Stomach (tissue), 9 donors: ENCODE data around the gene SRP19. TPM values are rescaled to one million over a fixed set of nuclear protein-coding genes. Genes with fewer than 3 reads are reported as not detected.

ENCODE experiments used
- DNase-seq, 2 donors: peaks; one replicate each; pipeline versions ENCODE4 v3.0.0 to v3.0.0-alpha.2; 2013 to 2019
- H3K27ac ChIP-seq, 5 donors: fragments of 200-600 bp in 4 of 5; sonication (generic) in 4 of 5; one replicate each; pipeline ENCODE4 v1.5.1; 2013 to 2019; ENCODE audit warnings: mild to moderate bottlenecking in 1 of 5, moderate library complexity in 1 of 5
- H3K27me3 ChIP-seq, 3 donors: fragments of 200-600 bp; sonication (generic); one replicate each; pipeline ENCODE4 v1.5.1; 2017 to 2019; ENCODE audit warnings: mixed run types in 1 of 3
- H3K36me3 ChIP-seq, 4 donors: fragments of 200-600 bp; sonication (generic); 1 replicate in 3 of 4; 2 replicates in 1 of 4; pipeline ENCODE4 v1.5.1; 2016 to 2019
- H3K4me1 ChIP-seq, 4 donors: fragments of 200-600 bp; sonication (generic); one replicate each; pipeline ENCODE4 v1.5.1; 2016 to 2019
- H3K4me3 ChIP-seq, 4 donors: fragments of 200-600 bp; sonication (generic) in 3 of 4; one replicate each; pipeline ENCODE4 v1.5.1; 2016 to 2019; ENCODE audit warnings: mild to moderate bottlenecking in 1 of 4
- H3K9me3 ChIP-seq, 4 donors: fragments of 200-600 bp; sonication (generic); one replicate each; pipeline ENCODE4 v1.5.1; 2016 to 2019
- EP300 ChIP-seq: sonication (generic); formaldehyde crosslinking; IDR thresholded peaks from one replicate; pipeline ENCODE4 v1.6.1; 2017; ENCODE audit warnings: antibody characterized with exemption
- POLR2A ChIP-seq, 4 donors: fragments of 450-650 bp; IDR thresholded peaks; one replicate each; pipeline ENCODE4 v1.6.1; 2016; ENCODE audit warnings: antibody characterized with exemption in 4 of 4, control low read depth in 2 of 4, mild to moderate bottlenecking in 1 of 4, moderate library complexity in 1 of 4
- POLR2AphosphoS5 ChIP-seq, 3 donors: sonication (generic); formaldehyde crosslinking; IDR thresholded peaks; one replicate each; pipeline ENCODE4 v1.6.1; 2016; ENCODE audit warnings: antibody characterized with exemption in 3 of 3
- WGBS, 5 donors: extraction: QIAGEN DNeasy Blood & Tissue Kit in 3 of 5; methylation state at CpG; one replicate each; pipeline versions ENCODE4 v1.1.5 to v1.1.7; 2013 to 2018; 5-methylcytosine and 5-hydroxymethylcytosine counted together
- intact Hi-C: fragments of 100-400 bp; cut with DNase I; formaldehyde crosslinking; loops from one replicate; pipeline ENCODE4 v1.15.1; 2023; ENCODE audit warnings: low total_unique reads
- polyA plus RNA-seq, 3 donors: library from polyadenylated mRNA; stranded (reverse); fragments of 200-250 nt; gene quantifications; one replicate each; pipeline ENCODE4 v1.2.3, GENCODE V29; 2013
- total RNA-seq, 5 donors: library from RNA; depleted of rRNA; stranded (reverse); fragments of >200 nt; gene quantifications; one replicate each; pipeline versions ENCODE4 v1.1.0 to v1.2.3, GENCODE V29; 2014 to 2016
- TF ChIP-seq, protein P1 (sequence below), 7 experiments: fragments of 450-650 bp in 4 of 7; fragments of 200-600 bp in 3 of 7; sonication (generic) in 3 of 7; IDR thresholded peaks; one replicate each; pipeline ENCODE4 v1.5.1; 2016 to 2019; ENCODE audit warnings: antibody characterized with exemption in 7 of 7, control low read depth in 2 of 7, mild to moderate bottlenecking in 1 of 7
- donor health status: healthy with polysubstance abuse.
- donor health status: Bipolar disorder and iron deficiency.
- donor health status: healthy.

Gene SRP19
- total and polyA plus RNA-seq, 8 donors = 3.2 to 99.3 (median 56.4) TPM

DNA sequence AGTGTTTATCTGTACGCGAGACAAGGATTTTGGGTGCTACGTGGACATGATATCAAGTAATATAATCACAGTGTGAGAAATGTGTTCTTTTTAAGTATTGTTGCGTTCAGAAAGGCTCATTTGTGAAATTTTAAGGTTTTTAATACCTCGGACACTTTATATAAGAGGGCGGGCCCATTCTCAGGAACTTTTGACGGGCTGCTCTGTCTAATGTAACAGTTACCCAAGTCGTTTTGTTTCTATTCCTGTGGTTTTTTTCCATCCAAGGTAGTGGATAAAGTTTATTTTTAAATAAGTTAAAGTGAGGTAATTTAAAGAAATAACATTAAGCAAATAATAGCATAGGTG is 525 bp downstream of the SRP19 start:
- peak overlapping the region; percentile 78 to 92 (median 88) for H3K4me3 ChIP-seq
- DNase-seq = no peak
- H3K36me3 ChIP-seq = peaks cover 20 to 38% (median 35%) of the 10 kb centered on the region in 4 donors
- no peaks in the 10 kb centered on the region for H3K27me3 ChIP-seq
- no peaks in the 10 kb centered on the region for H3K9me3 ChIP-seq
- H3K27ac ChIP-seq = peak overlapping the region; percentile 85 to 91 (median 88)
- peaks cover 17 to 30% (median 27%) of the 10 kb centered on the region in 4 donors for H3K4me1 ChIP-seq
- intact Hi-C loops = no loop called here
- WGBS, 5 donors = 0 to 1% (median 0%) methylated on average over 8 of the region's 8 CpGs
- no peak for TF ChIP-seq EP300
- TF ChIP-seq POLR2A (IDR thresholded peaks at IDR 0.05) = no peak
- TF ChIP-seq, protein P1, sequence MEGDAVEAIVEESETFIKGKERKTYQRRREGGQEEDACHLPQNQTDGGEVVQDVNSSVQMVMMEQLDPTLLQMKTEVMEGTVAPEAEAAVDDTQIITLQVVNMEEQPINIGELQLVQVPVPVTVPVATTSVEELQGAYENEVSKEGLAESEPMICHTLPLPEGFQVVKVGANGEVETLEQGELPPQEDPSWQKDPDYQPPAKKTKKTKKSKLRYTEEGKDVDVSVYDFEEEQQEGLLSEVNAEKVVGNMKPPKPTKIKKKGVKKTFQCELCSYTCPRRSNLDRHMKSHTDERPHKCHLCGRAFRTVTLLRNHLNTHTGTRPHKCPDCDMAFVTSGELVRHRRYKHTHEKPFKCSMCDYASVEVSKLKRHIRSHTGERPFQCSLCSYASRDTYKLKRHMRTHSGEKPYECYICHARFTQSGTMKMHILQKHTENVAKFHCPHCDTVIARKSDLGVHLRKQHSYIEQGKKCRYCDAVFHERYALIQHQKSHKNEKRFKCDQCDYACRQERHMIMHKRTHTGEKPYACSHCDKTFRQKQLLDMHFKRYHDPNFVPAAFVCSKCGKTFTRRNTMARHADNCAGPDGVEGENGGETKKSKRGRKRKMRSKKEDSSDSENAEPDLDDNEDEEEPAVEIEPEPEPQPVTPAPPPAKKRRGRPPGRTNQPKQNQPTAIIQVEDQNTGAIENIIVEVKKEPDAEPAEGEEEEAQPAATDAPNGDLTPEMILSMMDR (IDR thresholded peaks at IDR 0.05) = no peak
- TF ChIP-seq POLR2AphosphoS5 (IDR thresholded peaks at IDR 0.05) = no peak

DNA sequence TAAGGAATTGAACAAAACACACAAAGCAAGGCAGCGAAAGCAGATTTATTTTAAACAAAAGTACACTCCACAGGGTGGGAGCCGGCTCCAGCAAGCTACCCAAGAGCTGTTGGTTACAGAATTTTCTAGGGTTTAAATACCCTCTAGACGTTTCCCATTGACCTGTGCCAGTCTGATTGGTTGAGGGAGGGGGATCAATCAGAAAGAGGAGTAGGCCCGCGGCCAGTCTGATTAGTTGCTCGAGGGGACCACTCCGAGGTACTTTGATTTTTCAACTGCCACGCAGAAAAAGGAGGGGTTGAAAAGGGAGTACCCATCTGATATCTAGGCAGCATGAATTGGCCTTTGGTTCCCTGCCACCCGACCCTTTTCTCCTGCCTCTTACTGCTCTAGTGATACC is 998 bp downstream of the SRP19 start:
- no peaks in the 10 kb centered on the region for H3K9me3 ChIP-seq
- peaks cover 17 to 30% (median 27%) of the 10 kb centered on the region in 4 donors for H3K4me1 ChIP-seq
- TF ChIP-seq EP300 = no peak
- TF ChIP-seq POLR2AphosphoS5 (IDR thresholded peaks at IDR 0.05) = no peak
- TF ChIP-seq, protein P1 (IDR thresholded peaks at IDR 0.05) = no peak
- TF ChIP-seq POLR2A (IDR thresholded peaks at IDR 0.05) = no peak
- intact Hi-C loops = no loop called here
- H3K36me3 ChIP-seq = peaks cover 20 to 42% (median 39%) of the 10 kb centered on the region in 4 donors
- H3K27me3 ChIP-seq = no peaks in the 10 kb centered on the region
- H3K4me3 ChIP-seq = peak overlapping the region; percentile 78 to 92 (median 88)
- DNase-seq = peak in 1 of 2 donors; percentile 9
- WGBS, 5 donors = 19 to 47% (median 37%) methylated on average over 9 of the region's 9 CpGs
- peak overlapping the region in 4 of 5 donors; percentile 85 to 91 (median 88) for H3K27ac ChIP-seq

DNA sequence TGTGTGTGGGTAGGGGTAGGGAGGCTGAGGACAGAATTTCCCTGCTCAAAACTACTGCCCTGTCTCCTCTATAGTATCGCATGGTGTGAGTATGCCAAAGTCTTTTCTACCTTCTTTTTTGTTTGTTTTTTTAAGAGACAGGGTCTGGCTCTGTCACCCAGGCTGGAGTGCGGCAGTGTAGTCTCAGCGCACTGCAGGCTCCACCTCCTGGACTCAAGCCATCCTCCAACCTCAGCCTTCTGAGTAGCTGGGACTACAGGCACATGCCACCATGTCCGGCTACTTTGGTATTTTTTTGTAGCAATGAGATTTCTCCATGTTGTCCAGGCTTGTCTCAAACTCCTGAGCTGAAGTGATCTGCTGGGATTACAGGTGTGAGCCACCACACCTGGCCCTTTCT is 2.5 kb downstream of the SRP19 start:
- no peaks in the 10 kb centered on the region for H3K27me3 ChIP-seq
- peaks cover 24 to 57% (median 54%) of the 10 kb centered on the region in 4 donors for H3K36me3 ChIP-seq
- TF ChIP-seq POLR2AphosphoS5 (IDR thresholded peaks at IDR 0.05) = no peak
- TF ChIP-seq, protein P1 (IDR thresholded peaks at IDR 0.05) = no peak
- TF ChIP-seq POLR2A (IDR thresholded peaks at IDR 0.05) = no peak
- no peak for TF ChIP-seq EP300
- H3K27ac ChIP-seq = no peak overlapping the region
- peaks cover 17 to 30% (median 27%) of the 10 kb centered on the region in 4 donors for H3K4me1 ChIP-seq
- DNase-seq = peak in 1 of 2 donors; percentile 60
- 32 to 68% (median 44%) methylated on average over 4 of the region's 4 CpGs for WGBS, 5 donors
- intact Hi-C loops = no loop called here
- peak overlapping the region in 2 of 4 donors; percentile 6 to 19 for H3K4me3 ChIP-seq
- no peaks in the 10 kb centered on the region for H3K9me3 ChIP-seq

DNA sequence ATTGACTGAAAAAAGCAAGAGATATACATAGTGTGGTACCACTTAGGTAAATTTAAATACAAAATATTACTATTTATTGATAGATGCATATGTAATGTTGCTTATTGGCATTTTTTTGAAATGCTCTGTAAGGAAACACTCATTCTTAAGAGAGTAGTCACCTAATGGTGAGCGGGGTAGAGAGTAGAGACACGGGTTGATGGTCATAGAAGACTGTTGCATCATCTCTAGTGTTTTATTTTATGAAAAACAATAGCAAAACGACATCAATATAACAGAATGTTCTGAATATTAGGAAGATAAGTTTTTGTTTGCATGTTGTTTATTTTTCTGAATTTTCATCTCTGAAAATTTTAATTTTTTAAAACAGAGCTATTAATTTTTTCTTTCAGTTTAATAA is 4.0 kb downstream of the SRP19 start:
- Histone ChIP-seq H3K27ac (no peak overlapping the region), H3K27me3 (no peaks in the 10 kb centered on the region), H3K4me1 (peaks cover 17 to 30% (median 27%) of the 10 kb centered on the region in 4 donors), H3K36me3 (peaks cover 27 to 73% (median 70%) of the 10 kb centered on the region in 4 donors), H3K9me3 (no peaks in the 10 kb centered on the region), H3K4me3 (no peak overlapping the region)
- DNase-seq = no peak
- 91 to 97% (median 95%) methylated on average over 3 of the region's 3 CpGs for WGBS, 5 donors
- intact Hi-C loops = no loop called here
- TF ChIP-seq, protein P1 (IDR thresholded peaks at IDR 0.05) = no peak
- no peak for TF ChIP-seq POLR2AphosphoS5 (IDR thresholded peaks at IDR 0.05)
- TF ChIP-seq POLR2A (IDR thresholded peaks at IDR 0.05) = no peak
- no peak for TF ChIP-seq EP300
